Heart left ventricle (tissue), 16 donors: Measurements from ENCODE around the gene SPTBN1. TPM values are rescaled to one million over a fixed set of nuclear protein-coding genes. Genes with fewer than 3 reads are reported as not detected.

Source experiments
- ATAC-seq, 4 donors: fragments of 200-7000 bp; cut with Tn5 transposase; one replicate each; pipeline ENCODE4 v1.9.1; 2020 to 2022; ENCODE audit warnings: moderate library complexity in 4 of 4, mild to moderate bottlenecking in 3 of 4, moderate number of reproducible peaks in 1 of 4
- DNase-seq, 5 donors: peaks; one replicate each; pipeline ENCODE4 v3.0.0-alpha.2; 2020
- H3K27ac ChIP-seq, 12 donors: fragments of 200-600 bp; sonication (generic) in 4 of 12; one replicate each; pipeline versions ENCODE4 v1.5.0 to v1.8.0; 2016 to 2022; ENCODE audit warnings: mild to moderate bottlenecking in 2 of 12
- H3K27me3 ChIP-seq, 9 donors: fragments of 200-600 bp; sonication (generic) in 2 of 9; one replicate each; pipeline versions ENCODE4 v1.5.1 to v1.8.0; 2016 to 2022; ENCODE audit warnings: mild to moderate bottlenecking in 3 of 9
- H3K36me3 ChIP-seq, 9 donors: fragments of 200-600 bp; sonication (generic) in 2 of 9; one replicate each; pipeline versions ENCODE4 v1.5.0 to v1.8.0; 2018 to 2022; ENCODE audit warnings: mild to moderate bottlenecking in 2 of 9
- H3K4me1 ChIP-seq, 12 donors: fragments of 200-600 bp; sonication (generic) in 4 of 12; one replicate each; pipeline versions ENCODE4 v1.5.0 to v1.8.0; 2016 to 2022; ENCODE audit warnings: mild to moderate bottlenecking in 3 of 12
- H3K4me3 ChIP-seq, 12 donors: fragments of 200-600 bp; sonication (generic) in 4 of 12; one replicate each; pipeline versions ENCODE4 v1.5.0 to v1.8.0; 2017 to 2022; ENCODE audit warnings: mild to moderate bottlenecking in 9 of 12, moderate library complexity in 4 of 12
- H3K9me3 ChIP-seq, 12 donors: fragments of 200-600 bp; sonication (generic) in 4 of 12; one replicate each; pipeline versions ENCODE4 v1.5.0 to v1.8.0; 2016 to 2022; ENCODE audit warnings: mild to moderate bottlenecking in 1 of 12
- POLR2A ChIP-seq, 2 donors: fragments of 450-650 bp; IDR thresholded peaks; one replicate each; pipeline ENCODE4 v1.6.1; 2017; ENCODE audit warnings: antibody characterized with exemption in 2 of 2, mild to moderate bottlenecking in 2 of 2, moderate library complexity in 2 of 2
- WGBS, 4 donors: extraction: QIAGEN DNeasy Blood & Tissue Kit in 2 of 4; methylation state at CpG; one replicate each; pipeline versions ENCODE4 v1.1.5 to v1.1.7; 2013 to 2018; 5-methylcytosine and 5-hydroxymethylcytosine counted together
- intact Hi-C, 10 donors: fragments of 100-400 bp; cut with DNase I; formaldehyde crosslinking; loops; one replicate each; pipeline versions ENCODE4 v1.11.1 to v1.14.2; 2022
- polyA plus RNA-seq, 2 donors: library from polyadenylated mRNA; stranded (reverse); fragments of 200-250 nt; gene quantifications; one replicate each; pipeline ENCODE4 v1.2.3, GENCODE V29; 2013
- total RNA-seq, 9 donors: library from RNA; depleted of rRNA in 2 of 9; stranded (reverse); fragments of >200 nt in 2 of 9; fragmentation: NEBNext Ultra II Directional in 3 of 9; extraction: Animal tissue kit (Norgen Biotek cat#: 25700) in 3 of 9; gene quantifications; one replicate each; pipeline versions ENCODE4 v1.1.0 to v1.2.4, GENCODE V29; 2016 to 2023
- TF ChIP-seq, protein P1 (sequence below), 12 donors: fragments of 200-600 bp; sonication (generic) in 4 of 12; IDR thresholded peaks; one replicate each; pipeline versions ENCODE4 v1.5.0 to v1.8.0; 2018 to 2022; ENCODE audit warnings: antibody characterized with exemption in 12 of 12, mild to moderate bottlenecking in 5 of 12
- donor health status: ischemic (EF 13 %, LVEDD 7.1; RV severe dilation, severe dysfunction).
- donor health status: healthy with polysubstance abuse.
- donor health status: DM: no; HTN: yes; CAD: no.
- donor health status: DM: no; HTN: no; CAD: no.
- donor health status: ischemic (EF 25% LVEDD 6.9; RV normal size, moderate dysfunction).
- donor health status: ischemic (EF 25% LVEDD 5.7; RV mildly dilated, moderate dysfunction).
- donor health status: healthy.
- donor health status: DM: yes; HTN: yes; CAD: no.
- donor health status: ischemic (EF 35%, LVEDD 5.7; RV mildly dilated, moderate dysfunction).
- donor health status: nonischemic (EF 11% LVEDD 7.7; RV severe dilation, severe dysfunction).
- donor health status: DM: yes; HTN: yes; CAD: no.
- donor health status: PGD.
- donor health status: ischemic (EF 29% LVEDD 5.4; RV normal size, mild dysfunction).
- donor health status: nonischemic (EF 23%, LVEDD 6.1; RV moderate dilation, normal function).

SPTBN1 gene
- total and polyA plus RNA-seq, 11 donors: 124 to 659 (median 422) TPM

DNA sequence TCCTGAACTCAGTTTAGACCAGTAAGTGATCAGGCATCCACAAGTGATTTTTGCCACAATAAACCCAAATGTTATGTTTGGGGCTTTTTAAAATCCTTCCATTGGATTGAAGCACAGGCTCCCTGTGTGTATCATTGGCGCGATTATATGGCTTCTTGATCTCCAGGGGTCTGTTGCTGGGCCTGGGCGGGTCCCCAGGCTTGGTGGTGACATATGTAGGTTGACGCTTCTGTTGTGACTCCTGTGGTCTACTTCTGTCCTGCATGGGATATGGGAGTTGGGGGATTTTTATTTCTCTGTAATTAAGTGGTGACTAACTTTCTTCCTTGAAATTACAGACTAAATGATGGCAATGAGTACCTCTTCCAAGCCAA, 211.1 kb downstream of the SPTBN1 start:
- Histone ChIP-seq H3K27me3 (no peaks in the 10 kb centered on the region), H3K4me1 (peaks cover 20 to 70% (median 49%) of the 10 kb centered on the region in 12 donors), H3K4me3 (no peak overlapping the region), H3K27ac (peak overlapping the region; percentile 77 to 96 (median 84)), H3K9me3 (no peaks in the 10 kb centered on the region), H3K36me3 (peaks cover 0 to 98% (median 93%) of the 10 kb centered on the region in 9 donors)
- whole genome bisulfite sequencing, 4 donors: 79 to 91% (median 83%) methylated on average over 4 of the region's 4 CpGs
- TF ChIP-seq, protein P1, sequence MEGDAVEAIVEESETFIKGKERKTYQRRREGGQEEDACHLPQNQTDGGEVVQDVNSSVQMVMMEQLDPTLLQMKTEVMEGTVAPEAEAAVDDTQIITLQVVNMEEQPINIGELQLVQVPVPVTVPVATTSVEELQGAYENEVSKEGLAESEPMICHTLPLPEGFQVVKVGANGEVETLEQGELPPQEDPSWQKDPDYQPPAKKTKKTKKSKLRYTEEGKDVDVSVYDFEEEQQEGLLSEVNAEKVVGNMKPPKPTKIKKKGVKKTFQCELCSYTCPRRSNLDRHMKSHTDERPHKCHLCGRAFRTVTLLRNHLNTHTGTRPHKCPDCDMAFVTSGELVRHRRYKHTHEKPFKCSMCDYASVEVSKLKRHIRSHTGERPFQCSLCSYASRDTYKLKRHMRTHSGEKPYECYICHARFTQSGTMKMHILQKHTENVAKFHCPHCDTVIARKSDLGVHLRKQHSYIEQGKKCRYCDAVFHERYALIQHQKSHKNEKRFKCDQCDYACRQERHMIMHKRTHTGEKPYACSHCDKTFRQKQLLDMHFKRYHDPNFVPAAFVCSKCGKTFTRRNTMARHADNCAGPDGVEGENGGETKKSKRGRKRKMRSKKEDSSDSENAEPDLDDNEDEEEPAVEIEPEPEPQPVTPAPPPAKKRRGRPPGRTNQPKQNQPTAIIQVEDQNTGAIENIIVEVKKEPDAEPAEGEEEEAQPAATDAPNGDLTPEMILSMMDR (IDR thresholded peaks at IDR 0.05): no peak
- TF ChIP-seq POLR2A (IDR thresholded peaks at IDR 0.05): no peak
- no peak for DNase-seq
- intact Hi-C loops: loop anchor here in 3 of 10 donors (2.0 to 10.0 kb wide), 3 partner anchors 26 to 142 kb away; no protein-coding TSS in a partner anchor
- no peak for ATAC-seq

DNA sequence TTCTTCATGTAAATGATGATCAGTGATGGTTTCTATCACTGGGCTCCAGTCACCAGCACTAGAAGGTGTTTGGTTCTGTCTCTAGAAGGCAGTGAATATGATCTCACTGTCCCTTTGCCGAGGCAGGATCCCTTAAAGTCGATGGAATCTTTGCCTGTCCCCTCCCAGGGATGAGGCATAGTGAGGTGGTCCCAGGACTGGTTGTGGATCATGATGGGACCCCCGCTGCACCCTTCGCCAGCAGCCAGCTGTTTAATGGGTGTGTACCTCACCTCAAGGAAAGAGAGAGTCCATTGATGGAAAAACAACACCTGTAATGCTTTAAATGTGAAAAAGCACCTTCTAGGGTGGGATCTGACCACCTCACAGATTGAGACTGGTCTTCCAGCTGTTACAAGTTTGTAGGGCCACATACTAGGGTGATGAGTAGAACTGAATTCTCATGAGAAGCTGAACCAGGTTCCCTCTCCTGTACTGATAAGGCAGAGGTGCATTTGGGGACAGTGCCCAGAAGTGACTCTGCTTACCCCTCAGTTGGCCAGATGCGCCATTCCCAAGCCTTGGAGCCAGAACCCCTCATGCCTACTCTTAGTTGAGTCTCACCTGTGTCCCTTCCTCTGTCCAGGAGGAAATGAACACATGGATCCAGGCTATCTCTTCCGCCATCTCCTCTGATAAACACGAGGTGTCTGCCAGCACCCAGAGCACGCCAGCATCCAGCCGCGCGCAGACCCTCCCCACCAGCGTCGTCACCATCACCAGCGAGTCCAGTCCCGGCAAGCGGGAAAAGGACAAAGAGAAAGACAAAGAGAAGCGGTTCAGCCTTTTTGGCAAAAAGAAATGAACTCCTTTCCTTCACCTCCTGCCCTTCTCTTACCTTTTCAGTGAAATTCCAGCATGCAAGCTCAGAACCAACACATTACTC, 211.9 kb downstream of the SPTBN1 start:
- no peak for TF ChIP-seq POLR2A (IDR thresholded peaks at IDR 0.05)
- TF ChIP-seq, protein P1 (IDR thresholded peaks at IDR 0.05): no peak
- peaks cover 0 to 92% (median 85%) of the 10 kb centered on the region in 9 donors for H3K36me3 ChIP-seq
- DNase-seq (no peak), ATAC-seq (no peak)
- H3K27me3 ChIP-seq: no peaks in the 10 kb centered on the region
- WGBS, 4 donors: 81 to 92% (median 88%) methylated on average over 15 to 17 of the region's 17 CpGs
- peaks cover 20 to 77% (median 52%) of the 10 kb centered on the region in 12 donors for H3K4me1 ChIP-seq
- peak overlapping the region; percentile 14 to 96 (median 84) for H3K27ac ChIP-seq
- intact Hi-C loops: loop anchor here in 3 of 10 donors (2.0 to 10.0 kb wide), 3 partner anchors 27 to 143 kb away; no protein-coding TSS in a partner anchor
- no peak overlapping the region for H3K4me3 ChIP-seq
- no peaks in the 10 kb centered on the region for H3K9me3 ChIP-seq

DNA sequence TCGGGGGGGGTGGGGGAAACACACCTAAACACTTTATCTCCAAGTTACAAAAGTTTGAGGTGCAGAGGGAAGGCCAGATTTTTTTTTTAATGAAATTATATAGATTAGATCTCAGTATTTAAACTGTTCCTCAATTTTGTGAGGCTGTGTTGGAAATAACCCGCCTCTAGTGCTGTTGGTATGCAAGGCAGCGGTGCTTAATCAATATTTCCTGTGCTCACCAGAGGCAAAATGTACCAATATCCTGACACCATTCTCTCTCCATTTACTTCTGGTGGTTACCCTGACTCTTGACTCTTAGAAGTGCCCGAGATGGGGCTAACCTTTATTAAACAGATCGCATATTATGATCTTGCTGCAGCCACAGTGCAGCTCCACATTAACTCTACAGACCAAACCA, 212.6 kb downstream of the SPTBN1 start:
- Histone ChIP-seq H3K27ac (peak overlapping the region in 9 of 12 donors; percentile 4 to 96 (median 84)), H3K4me1 (peaks cover 23 to 83% (median 57%) of the 10 kb centered on the region in 12 donors), H3K36me3 (peaks cover 0 to 85% (median 78%) of the 10 kb centered on the region in 9 donors), H3K27me3 (no peaks in the 10 kb centered on the region), H3K9me3 (no peaks in the 10 kb centered on the region), H3K4me3 (no peak overlapping the region)
- no peak for DNase-seq
- WGBS, 4 donors: 90 to 96% (median 95%) methylated on average over 5 of the region's 5 CpGs
- intact Hi-C loops: loop anchor here in 2 of 10 donors (5.0 to 10.0 kb wide), 2 partner anchors 34 to 144 kb away; no protein-coding TSS in a partner anchor
- ATAC-seq: no peak
- TF ChIP-seq POLR2A (IDR thresholded peaks at IDR 0.05): no peak
- TF ChIP-seq, protein P1 (IDR thresholded peaks at IDR 0.05): no peak
